ENCODE measurements around the gene RAD17. TPM values are rescaled to one million over a fixed set of nuclear protein-coding genes. Genes with fewer than 3 reads are reported as not detected.

The RAD17 gene
- total RNA-seq, 4 donors from 2014 or later: 13.8 to 23.5 (median 17.5) TPM

DNA sequence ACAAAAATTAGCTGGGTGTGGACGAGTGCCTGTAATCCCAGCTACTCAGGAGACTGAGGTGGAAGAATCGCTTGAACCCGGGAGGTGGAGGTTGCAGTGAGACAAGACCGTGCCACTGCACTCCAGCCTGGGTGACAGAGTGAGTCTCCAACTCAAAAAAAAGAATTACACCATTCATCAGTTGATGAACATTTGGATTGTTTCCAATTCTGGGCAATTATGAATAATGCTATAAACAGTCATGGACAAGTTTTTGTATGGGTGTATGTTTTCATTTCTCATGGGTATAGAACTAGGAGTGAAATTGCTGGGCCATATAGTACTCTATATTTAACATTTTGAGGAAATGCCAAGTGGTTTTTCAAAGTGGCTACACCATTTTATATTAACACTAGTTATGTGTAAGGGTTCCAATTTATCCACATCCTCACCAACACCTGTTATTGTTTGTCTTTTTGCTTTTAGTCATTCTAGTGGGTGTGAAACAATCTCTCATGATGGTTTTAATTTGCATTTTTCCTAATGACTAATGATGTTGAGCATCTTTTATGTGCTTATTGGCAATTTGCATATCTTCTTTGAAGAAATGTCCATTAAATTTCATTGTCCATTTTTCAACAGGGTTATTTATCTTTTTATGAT lies 28.0 kb upstream of the RAD17 start:
- TF ChIP-seq, protein P1, sequence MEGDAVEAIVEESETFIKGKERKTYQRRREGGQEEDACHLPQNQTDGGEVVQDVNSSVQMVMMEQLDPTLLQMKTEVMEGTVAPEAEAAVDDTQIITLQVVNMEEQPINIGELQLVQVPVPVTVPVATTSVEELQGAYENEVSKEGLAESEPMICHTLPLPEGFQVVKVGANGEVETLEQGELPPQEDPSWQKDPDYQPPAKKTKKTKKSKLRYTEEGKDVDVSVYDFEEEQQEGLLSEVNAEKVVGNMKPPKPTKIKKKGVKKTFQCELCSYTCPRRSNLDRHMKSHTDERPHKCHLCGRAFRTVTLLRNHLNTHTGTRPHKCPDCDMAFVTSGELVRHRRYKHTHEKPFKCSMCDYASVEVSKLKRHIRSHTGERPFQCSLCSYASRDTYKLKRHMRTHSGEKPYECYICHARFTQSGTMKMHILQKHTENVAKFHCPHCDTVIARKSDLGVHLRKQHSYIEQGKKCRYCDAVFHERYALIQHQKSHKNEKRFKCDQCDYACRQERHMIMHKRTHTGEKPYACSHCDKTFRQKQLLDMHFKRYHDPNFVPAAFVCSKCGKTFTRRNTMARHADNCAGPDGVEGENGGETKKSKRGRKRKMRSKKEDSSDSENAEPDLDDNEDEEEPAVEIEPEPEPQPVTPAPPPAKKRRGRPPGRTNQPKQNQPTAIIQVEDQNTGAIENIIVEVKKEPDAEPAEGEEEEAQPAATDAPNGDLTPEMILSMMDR (IDR thresholded peaks at IDR 0.05; ENCODE audit: low read depth): no peak

DNA sequence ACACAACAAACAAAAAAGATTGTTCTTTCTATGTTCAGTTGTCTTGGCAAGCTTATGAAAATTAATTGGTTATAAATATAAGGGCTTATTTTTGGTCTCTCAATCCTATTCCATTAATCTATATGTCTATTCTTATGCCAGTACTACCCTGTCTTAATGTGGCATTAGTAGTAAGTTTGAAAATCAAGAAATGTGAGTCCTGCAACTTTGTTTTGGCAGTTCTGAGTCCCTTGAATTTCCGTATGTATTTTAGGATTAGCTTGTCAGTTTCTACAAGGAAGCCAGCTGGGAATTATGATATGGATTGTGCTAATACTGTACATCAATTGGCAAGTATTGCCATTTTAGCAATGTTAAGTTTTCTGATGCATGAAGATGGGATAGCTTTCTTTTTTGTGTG lies 26.5 kb upstream of the RAD17 start:
- TF ChIP-seq, protein P1 (IDR thresholded peaks at IDR 0.05; ENCODE audit: low read depth): no peak

DNA sequence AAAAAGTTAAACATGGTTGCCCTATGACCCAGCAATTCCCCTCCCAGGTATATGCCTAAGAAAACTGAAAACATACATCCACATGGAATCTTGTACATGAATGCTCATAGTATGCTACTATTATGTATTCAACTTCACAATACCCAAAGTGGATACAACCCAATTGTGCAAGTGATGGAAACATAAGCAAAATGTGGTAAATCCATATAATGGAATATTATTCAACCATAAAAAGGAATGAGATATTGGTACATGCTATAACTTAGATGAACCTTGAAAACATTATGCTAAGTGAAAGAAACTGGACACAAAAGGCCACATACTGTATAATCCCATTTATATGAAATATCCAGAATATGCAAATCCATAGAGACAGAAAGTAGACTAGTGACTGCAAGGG lies 19.0 kb upstream of the RAD17 start:
- TF ChIP-seq, protein P1 (IDR thresholded peaks at IDR 0.05; ENCODE audit: low read depth): no peak

DNA sequence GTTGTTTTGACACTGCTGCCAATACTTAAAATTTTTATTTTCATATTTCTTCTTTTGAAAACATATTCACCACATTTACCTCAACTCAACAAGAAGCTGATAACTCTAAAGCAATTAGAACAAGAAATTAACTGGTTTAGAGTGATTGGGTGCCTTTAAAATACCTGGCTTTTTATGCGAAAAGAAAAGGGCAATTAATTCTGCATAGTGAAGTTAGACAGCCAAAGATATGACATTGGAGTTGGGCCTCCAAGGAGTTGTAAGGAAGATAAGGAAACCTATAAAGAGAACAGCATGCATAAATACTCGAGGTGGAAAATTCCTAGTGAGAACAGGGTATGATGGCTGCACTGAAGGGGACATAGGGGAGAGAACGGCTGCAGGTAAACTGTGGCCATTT lies 9.9 kb upstream of the RAD17 start:
- TF ChIP-seq, protein P1 (IDR thresholded peaks at IDR 0.05; ENCODE audit: low read depth): no peak

DNA sequence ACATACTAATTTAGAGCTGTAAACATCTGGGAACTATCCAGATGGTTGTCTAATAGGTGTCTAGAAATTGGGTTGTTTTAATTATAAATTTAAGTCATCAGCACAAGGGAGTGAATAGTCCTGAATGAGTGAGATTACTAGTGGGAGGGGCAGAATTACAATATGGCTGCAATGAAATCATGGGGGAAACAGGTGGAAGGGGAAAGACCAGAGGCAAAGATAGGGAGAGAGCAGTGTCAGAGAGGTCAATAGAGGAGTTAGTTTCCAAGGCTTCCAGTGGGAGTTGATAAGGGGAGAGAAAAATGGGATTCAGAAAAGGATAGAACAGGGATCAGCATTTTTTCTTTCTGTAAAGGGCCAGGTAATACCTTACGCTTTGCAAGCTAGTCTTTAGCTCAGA lies 9.2 kb upstream of the RAD17 start:
- TF ChIP-seq, protein P1 (IDR thresholded peaks at IDR 0.05; ENCODE audit: low read depth): no peak

DNA sequence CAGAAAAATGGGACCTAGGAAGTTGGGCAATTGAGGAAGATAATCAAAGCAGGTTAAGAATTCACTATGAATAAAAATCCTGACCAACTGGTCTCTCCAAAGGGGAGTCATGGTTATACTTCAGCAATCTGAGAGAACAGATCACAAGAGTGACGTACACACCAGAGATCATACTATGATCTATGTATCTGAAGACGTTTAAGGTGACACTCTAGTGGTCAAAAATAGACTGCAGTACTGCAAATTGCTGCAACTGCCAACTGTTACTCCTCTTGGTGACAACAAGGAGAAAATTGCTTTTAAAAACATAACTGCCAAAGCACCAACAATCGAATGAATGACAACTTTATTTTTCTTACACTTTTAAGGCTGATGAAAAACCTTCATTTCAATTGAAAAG lies 5.2 kb upstream of the RAD17 start:
- TF ChIP-seq, protein P1 (IDR thresholded peaks at IDR 0.05; ENCODE audit: low read depth): no peak

DNA sequence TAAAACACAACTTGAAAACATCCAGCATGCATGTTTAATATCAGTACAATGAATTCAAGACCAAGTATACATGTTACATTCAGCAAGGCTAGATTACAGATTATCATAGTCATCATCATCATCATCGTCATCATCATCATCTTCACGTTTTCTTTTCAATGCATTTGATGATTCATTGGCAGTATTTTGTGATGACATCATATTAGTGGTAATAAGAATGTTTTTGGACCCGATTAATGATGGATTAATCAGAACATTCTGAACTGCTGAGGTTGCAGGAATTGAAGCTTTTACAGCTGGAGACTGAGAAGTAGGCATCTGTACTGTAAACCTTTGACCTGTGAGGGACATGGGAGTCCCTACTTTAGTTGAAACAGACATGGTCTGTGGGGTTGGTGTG lies 4.8 kb upstream of the RAD17 start:
- TF ChIP-seq, protein P1 (IDR thresholded peaks at IDR 0.05; ENCODE audit: low read depth): no peak

Data from subcutaneous adipose tissue (tissue), 4 donors.